Measurements from ENCODE around the gene HES3. TPM values are rescaled to one million over a fixed set of nuclear protein-coding genes. Genes with fewer than 3 reads are reported as not detected.

The HES3 gene
- total RNA-seq, 2 experiments from 2014 or later = not detected

DNA sequence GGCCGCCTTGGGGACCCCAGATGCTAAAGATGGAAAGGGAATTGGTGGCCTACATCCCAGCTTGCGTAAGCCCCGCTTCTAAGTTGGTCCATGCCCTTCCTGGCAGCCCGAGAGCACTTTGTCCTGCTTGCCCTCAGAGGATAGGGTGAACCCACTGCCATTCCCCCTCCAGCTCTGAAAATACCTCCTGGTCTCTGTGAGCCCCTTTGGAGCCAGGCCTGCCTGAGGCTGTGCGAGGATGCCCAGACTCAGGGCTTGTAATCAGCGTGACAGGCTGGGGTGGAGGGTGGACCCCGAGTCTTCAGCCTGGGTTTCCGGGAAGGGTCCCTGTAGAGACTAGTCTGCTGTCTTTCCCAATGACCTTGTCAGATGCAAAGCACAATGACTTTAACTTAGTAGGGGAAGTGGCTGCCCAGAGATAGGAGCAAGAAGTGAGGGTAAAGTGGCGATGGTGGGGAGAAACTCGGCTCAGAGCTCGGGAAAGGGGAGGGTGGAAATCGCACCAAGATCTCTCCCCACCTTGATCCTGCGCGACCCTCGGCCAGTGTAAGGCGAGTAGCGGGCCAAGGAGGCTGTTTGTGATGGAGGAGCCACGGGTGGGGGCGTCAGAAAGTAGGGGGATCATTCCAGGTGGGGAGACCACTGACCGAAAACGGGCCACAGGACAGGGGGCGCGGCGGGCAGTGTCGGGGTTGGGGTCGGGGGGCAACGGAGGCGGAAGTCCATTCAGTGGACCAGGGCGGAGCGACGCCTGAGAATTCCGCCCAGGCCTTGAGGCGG, 2.7 kb upstream of the HES3 start:
- Mint-ChIP-seq H3K9me3 (no peaks in the 10 kb centered on the region), H3K36me3 (no peaks in the 10 kb centered on the region), H3K27ac (no peak overlapping the region), H3K4me3 (no peak overlapping the region), H3K4me1 (ENCODE audit: low read depth) (peaks cover 4% of the 10 kb centered on the region), H3K27me3 (peaks cover 41% of the 10 kb centered on the region)
- no peak for DNase-seq
- ChIA-PET CTCF (interaction anchor here (0.8 to 3.0 kb wide), 6 partner anchors 35 to 249 kb away, joined by 3 to 12 read pairs (median 3); partner anchors contain the start of gene RNF207), POLR2A (no interaction called here)
- intact Hi-C loops (cut with micrococcal nuclease) = no loop called here

DNA sequence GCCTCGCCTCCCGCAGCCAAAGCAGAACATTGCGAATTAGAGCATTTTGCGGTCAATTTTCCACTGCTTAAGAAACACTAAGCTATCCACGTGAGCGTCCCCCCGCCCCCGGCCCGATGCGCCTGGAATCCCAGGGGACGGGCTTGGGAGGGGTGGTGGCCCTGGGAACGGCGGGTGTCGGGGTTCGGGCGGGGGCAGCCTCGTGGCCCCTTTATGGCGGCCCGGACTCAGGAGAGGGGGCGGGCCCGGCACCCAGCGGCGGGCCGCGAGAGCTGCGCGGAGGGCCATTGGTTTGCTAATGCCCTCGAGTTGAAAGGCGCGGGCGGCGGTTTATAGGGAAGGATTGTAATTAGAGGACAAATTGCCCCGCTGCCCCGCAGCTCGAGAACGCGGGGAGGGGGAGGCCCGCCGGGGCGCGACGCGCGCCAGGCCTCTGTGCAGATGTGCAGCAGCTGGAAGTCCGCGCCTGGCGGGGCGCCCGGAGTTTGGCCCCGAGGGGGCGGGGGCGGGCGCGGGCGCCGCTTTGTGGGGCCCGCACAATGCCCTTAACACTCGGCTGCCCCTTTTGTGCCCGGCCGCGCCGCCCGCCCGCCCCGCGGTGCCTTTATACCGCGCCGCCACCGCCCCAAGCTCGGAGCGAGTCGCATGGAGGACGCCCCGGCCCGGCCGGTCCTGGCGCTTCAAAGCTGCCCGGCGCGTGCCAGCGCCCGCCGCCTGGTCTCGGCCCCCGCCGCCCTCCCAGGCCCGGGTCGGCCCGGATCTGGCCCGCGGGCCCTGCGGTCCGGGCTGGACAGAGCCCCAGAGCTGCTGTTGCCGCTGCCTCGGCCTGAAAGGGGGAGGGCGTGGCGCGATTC, 1.9 kb upstream of the HES3 start:
- H3K4me1 Mint-ChIP-seq (ENCODE audit: low read depth) = peaks cover 8% of the 10 kb centered on the region
- H3K4me3 Mint-ChIP-seq = no peak overlapping the region
- CTCF ChIA-PET = interaction anchor here (0.5 to 3.0 kb wide), 13 partner anchors 7 to 248 kb away, joined by 3 to 12 read pairs (median 3); partner anchors contain the start of gene RNF207
- H3K9me3 Mint-ChIP-seq = no peaks in the 10 kb centered on the region
- no peak for DNase-seq
- peaks cover 47% of the 10 kb centered on the region for H3K27me3 Mint-ChIP-seq
- H3K27ac Mint-ChIP-seq = no peak overlapping the region
- H3K36me3 Mint-ChIP-seq = peaks cover 3% of the 10 kb centered on the region
- intact Hi-C loops (cut with micrococcal nuclease) = no loop called here
- POLR2A ChIA-PET = no interaction called here

GRCh38 chr1:6243053-6243834, 735 bp upstream of the HES3 start:
- Mint-ChIP-seq H3K9me3 (no peaks in the 10 kb centered on the region), H3K27me3 (peaks cover 56% of the 10 kb centered on the region), H3K27ac (no peak overlapping the region), H3K4me3 (no peak overlapping the region), H3K4me1 (ENCODE audit: low read depth) (peaks cover 8% of the 10 kb centered on the region), H3K36me3 (peaks cover 3% of the 10 kb centered on the region)
- CTCF ChIA-PET = interaction anchor here (0.5 to 3.0 kb wide), 11 partner anchors 9 to 247 kb away, joined by 3 to 12 read pairs (median 3); partner anchors contain the start of gene RNF207
- DNase-seq = no peak
- intact Hi-C loops (cut with micrococcal nuclease) = no loop called here
- POLR2A ChIA-PET = interaction anchor here (1.5 kb wide), 1 partner anchor 43 kb away, joined by 3 read pairs; no protein-coding TSS in a partner anchor

GRCh38 chr1:6244401-6245049, 546 bp downstream of the HES3 start:
- POLR2A ChIA-PET = interaction anchor here (0.9 kb wide), 1 partner anchor 38 kb away, joined by 3 read pairs; no protein-coding TSS in a partner anchor
- CTCF ChIA-PET = interaction anchor here (0.6 to 4.8 kb wide), 22 partner anchors 8 to 196 kb away, joined by 3 to 60 read pairs (median 4); partner anchors contain the start of genes HES2, ICMT and RNF207
- no peak for DNase-seq

DNA sequence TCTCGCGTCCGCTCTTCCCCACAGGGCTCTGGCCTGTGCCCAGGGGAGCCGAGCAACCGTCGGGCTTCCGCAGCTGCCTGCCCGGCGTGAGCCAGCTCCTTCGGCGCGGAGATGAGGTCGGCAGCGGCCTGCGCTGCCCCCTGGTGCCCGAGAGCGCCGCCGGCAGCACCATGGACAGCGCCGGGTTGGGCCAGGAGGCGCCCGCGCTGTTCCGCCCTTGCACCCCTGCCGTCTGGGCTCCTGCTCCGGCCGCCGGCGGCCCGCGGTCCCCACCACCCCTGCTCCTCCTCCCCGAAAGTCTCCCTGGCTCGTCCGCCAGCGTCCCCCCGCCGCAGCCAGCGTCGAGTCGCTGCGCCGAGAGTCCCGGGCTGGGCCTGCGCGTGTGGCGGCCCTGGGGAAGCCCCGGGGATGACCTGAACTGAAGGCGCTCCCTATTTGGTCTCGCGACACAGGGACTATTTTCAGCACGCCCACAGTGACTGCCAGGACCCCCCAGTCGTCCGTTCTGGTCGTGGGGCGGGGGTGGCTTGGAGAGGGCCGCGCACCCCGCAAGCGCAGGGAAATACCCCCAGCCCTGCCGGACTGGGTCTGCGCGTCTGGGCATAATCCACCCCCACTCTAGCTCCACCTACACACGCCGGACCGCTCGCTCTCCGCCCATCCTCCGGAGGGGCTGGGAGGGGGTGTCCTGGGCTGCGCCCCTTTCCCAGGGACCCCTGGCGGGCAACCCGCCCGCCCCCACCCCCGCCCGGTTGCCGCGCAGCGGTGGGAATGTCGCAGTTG, 1.3 kb downstream of the HES3 start:
- H3K27me3 Mint-ChIP-seq = peaks cover 56% of the 10 kb centered on the region
- ChIA-PET POLR2A (interaction anchor here (0.9 kb wide), 2 partner anchors 39 to 148 kb away, joined by 3 read pairs; partner anchors contain the start of gene ACOT7), CTCF (interaction anchor here (0.6 to 4.8 kb wide), 36 partner anchors 9 to 243 kb away, joined by 3 to 60 read pairs (median 6); partner anchors contain the start of genes ACOT7, HES2, ICMT and RNF207)
- H3K4me3 Mint-ChIP-seq = no peak overlapping the region
- H3K9me3 Mint-ChIP-seq = no peaks in the 10 kb centered on the region
- DNase-seq = peak; percentile 84
- H3K4me1 Mint-ChIP-seq (ENCODE audit: low read depth) = peaks cover 8% of the 10 kb centered on the region
- no peak overlapping the region for H3K27ac Mint-ChIP-seq
- intact Hi-C loops (cut with micrococcal nuclease) = loop anchor here (2.0 to 5.0 kb wide), 3 partner anchors 36 to 177 kb away; partner anchors contain the start of gene ESPN
- peaks cover 3% of the 10 kb centered on the region for H3K36me3 Mint-ChIP-seq

More at GRCh38 chr1:6244401-6245049, 546 bp downstream of the HES3 start:
- Mint-ChIP-seq H3K27ac (no peak overlapping the region), H3K36me3 (peaks cover 3% of the 10 kb centered on the region), H3K9me3 (no peaks in the 10 kb centered on the region), H3K4me1 (ENCODE audit: low read depth) (peaks cover 8% of the 10 kb centered on the region), H3K4me3 (no peak overlapping the region), H3K27me3 (peaks cover 54% of the 10 kb centered on the region)
- intact Hi-C loops (cut with micrococcal nuclease) = loop anchor here (2.0 to 5.0 kb wide), 3 partner anchors 36 to 178 kb away; partner anchors contain the start of gene ESPN

DNA sequence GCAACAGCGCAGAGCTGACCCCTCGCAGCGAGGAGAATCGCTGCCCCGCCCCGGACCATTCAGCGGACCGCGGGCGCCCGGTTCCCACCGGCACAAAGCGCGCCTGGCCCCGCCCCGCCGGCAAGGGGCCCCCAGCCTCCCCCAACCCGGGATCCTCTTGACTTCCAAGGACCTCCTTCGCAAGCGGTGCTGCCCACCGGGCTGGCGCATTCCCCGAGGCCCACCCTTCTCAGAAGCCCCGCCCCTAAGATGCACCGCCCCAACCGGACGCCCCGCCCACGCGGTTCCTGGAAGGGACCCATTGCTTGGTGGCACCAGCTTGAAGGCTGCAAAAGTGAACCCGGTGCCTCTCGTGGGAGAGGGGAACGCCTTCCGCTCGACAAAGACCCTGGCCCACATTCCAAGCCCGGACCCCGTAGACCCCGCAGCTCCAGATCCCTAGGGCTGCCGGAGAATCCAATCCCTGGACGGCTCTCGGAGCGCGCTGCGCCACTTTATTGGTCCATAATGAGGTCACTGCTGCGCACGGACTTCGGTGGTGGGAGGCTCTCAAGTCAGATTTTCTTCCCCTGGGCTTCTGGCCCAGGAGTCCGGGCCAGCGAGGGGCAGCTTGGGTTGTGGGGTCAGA, 2.0 kb downstream of the HES3 start:
- no peak overlapping the region for H3K4me3 Mint-ChIP-seq
- peaks cover 8% of the 10 kb centered on the region for H3K4me1 Mint-ChIP-seq (ENCODE audit: low read depth)
- CTCF ChIA-PET = interaction anchor here (0.7 to 4.8 kb wide), 36 partner anchors 9 to 249 kb away, joined by 3 to 60 read pairs (median 8); partner anchors contain the start of genes ACOT7, GPR153, HES2 and ICMT
- POLR2A ChIA-PET = interaction anchor here (0.9 kb wide), 1 partner anchor 147 kb away, joined by 3 read pairs; the partner anchor contains the start of gene ACOT7
- intact Hi-C loops (cut with micrococcal nuclease) = loop anchor here (1.0 to 5.0 kb wide), 5 partner anchors 37 to 176 kb away; partner anchors contain the start of gene ESPN
- peak; percentile 62 for DNase-seq
- no peak overlapping the region for H3K27ac Mint-ChIP-seq
- no peaks in the 10 kb centered on the region for H3K9me3 Mint-ChIP-seq
- H3K27me3 Mint-ChIP-seq = peaks cover 57% of the 10 kb centered on the region
- peaks cover 3% of the 10 kb centered on the region for H3K36me3 Mint-ChIP-seq

DNA sequence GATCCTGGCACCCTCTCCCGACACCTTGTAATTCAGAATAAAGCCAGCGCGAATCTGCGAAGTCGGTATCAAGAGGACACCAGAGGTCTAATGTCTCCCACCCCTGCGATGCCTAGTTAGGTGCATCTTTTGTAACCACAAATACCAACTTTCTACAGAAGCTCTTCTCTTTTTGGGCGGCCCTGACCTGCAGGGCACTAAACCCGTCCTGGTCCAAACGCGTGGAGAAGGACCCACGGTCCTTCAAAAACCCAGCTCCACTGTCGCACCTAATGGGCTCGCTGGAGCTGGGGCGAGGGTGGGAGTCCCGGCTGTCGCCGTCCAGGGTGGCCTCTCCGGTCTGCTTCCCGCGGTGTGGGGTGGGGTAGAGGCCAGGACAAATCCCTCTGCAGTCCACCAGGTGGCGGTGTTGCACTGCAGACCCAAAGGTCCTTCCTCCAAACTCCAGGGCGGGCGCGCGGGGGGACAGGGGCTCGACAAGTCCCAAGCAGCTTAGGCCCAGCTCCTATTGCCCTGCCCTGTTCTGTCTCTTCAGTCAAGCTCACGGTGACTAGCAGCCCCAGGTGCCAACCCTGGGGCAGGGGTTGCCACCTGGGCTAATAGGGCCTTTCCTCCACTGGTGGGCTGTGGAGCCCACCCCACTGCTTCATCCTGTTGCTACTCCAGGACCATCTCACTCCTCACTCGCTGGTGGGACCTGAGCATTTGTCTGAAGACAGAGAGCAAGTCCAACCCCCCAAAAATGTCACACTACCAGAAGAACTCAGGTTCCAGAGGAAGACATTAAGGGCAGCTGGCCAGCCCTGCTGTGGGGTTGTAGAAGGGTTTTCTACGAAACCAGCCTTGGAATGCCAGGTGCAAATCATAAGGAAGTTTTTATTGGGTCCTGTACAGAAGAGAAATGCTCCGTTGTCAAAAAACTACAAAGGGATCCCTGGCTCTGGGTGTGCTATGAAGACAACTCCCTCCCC, 2.8 kb downstream of the HES3 start:
- POLR2A ChIA-PET = interaction anchor here (0.9 kb wide), 1 partner anchor 146 kb away, joined by 3 read pairs; the partner anchor contains the start of gene ACOT7
- Mint-ChIP-seq H3K36me3 (peaks cover 3% of the 10 kb centered on the region), H3K4me1 (ENCODE audit: low read depth) (peaks cover 5% of the 10 kb centered on the region), H3K4me3 (peak overlapping the region; percentile 53), H3K27ac (peak overlapping the region; percentile 30), H3K27me3 (peaks cover 52% of the 10 kb centered on the region), H3K9me3 (no peaks in the 10 kb centered on the region)
- CTCF ChIA-PET = interaction anchor here (0.7 to 4.8 kb wide), 43 partner anchors 10 to 248 kb away, joined by 3 to 60 read pairs (median 7); partner anchors contain the start of genes ACOT7, GPR153, HES2 and ICMT
- peak; percentile 85 for DNase-seq
- intact Hi-C loops (cut with micrococcal nuclease) = loop anchor here (1.0 to 5.0 kb wide), 3 partner anchors 97 to 176 kb away; partner anchors contain the start of gene ESPN

DNA sequence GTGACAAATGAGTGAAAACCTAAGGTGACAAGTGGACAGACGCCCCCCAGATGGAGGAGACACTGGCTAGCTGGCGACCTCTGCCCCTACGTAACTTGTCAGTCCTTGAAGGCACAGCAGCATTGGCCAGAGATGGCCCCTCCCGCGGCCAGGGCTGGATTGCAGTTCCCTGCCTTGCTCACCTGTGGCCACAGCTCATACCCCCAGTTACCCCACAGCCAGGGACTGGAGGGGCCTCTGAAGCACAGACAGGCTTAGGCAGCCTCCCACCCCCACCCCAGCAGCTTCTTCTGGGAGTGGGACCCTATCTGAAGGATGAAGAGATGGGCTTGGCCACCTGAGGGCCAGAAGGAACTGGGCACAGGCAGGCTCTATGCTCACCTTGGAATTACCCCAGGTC, 3.7 kb downstream of the HES3 start:
- Mint-ChIP-seq H3K4me1 (ENCODE audit: low read depth) (peaks cover 5% of the 10 kb centered on the region), H3K4me3 (no peak overlapping the region), H3K27ac (no peak overlapping the region), H3K27me3 (peaks cover 55% of the 10 kb centered on the region), H3K9me3 (no peaks in the 10 kb centered on the region), H3K36me3 (peaks cover 3% of the 10 kb centered on the region)
- no peak for DNase-seq
- CTCF ChIA-PET = interaction anchor here (0.9 to 4.8 kb wide), 27 partner anchors 10 to 241 kb away, joined by 3 to 60 read pairs (median 9); partner anchors contain the start of genes ACOT7, HES2, ICMT and RNF207
- POLR2A ChIA-PET = no interaction called here
- intact Hi-C loops (cut with micrococcal nuclease) = loop anchor here (5.0 kb wide), 1 partner anchor 175 kb away; the partner anchor contains the start of gene ESPN

Measured in activated CD4-positive, alpha-beta memory T cell treated with anti-CD3 and anti-CD28 coated beads for 36 hours (primary cell).